Lung (tissue), 12 donors: ENCODE data around the gene BTBD2. TPM values are rescaled to one million over a fixed set of nuclear protein-coding genes. Genes with fewer than 3 reads are reported as not detected.

Experiments
- ATAC-seq: fragments of 200-7000 bp; cut with Tn5 transposase; one replicate; pipeline ENCODE4 v1.9.1; 2020; ENCODE audit warnings: moderate number of reproducible peaks; ENCODE audit not compliant: insufficient read depth, low FRiP score
- DNase-seq, 3 donors: peaks; one replicate each; pipeline ENCODE4 v3.0.0-alpha.2; 2013 to 2017
- H3K27ac ChIP-seq, 2 donors: one replicate each; pipeline ENCODE4 v1.5.1; 2013; ENCODE audit warnings: mild to moderate bottlenecking in 2 of 2, moderate library complexity in 2 of 2, control low read depth in 1 of 2, inconsistent platforms in 1 of 2, low read depth in 1 of 2, low read length in 1 of 2
- H3K27me3 ChIP-seq, 3 donors: one replicate each; pipeline ENCODE4 v1.5.1; 2013; ENCODE audit warnings: low read length in 2 of 3; ENCODE audit not compliant: control insufficient read depth in 3 of 3, insufficient read depth in 3 of 3
- H3K36me3 ChIP-seq, 4 donors: one replicate each; pipeline ENCODE4 v1.5.1; 2013; ENCODE audit warnings: low read length in 4 of 4, mild to moderate bottlenecking in 1 of 4, moderate library complexity in 1 of 4; ENCODE audit not compliant: control insufficient read depth in 4 of 4, insufficient read depth in 4 of 4
- H3K4me1 ChIP-seq, 5 donors: one replicate each; pipeline ENCODE4 v1.5.1; 2013; ENCODE audit warnings: low read length in 5 of 5, mild to moderate bottlenecking in 2 of 5, moderate library complexity in 1 of 5; ENCODE audit not compliant: control insufficient read depth in 5 of 5, insufficient read depth in 5 of 5
- H3K4me3 ChIP-seq: one replicate; pipeline ENCODE4 v1.5.1; 2013; ENCODE audit warnings: mild to moderate bottlenecking, control low read depth, moderate library complexity
- H3K9ac ChIP-seq, 2 donors: one replicate each; pipeline ENCODE4 v1.5.1; 2013; ENCODE audit warnings: low read length in 2 of 2, control low read depth in 1 of 2; ENCODE audit not compliant: insufficient read depth in 1 of 2
- H3K9me3 ChIP-seq, 4 donors: one replicate each; pipeline ENCODE4 v1.5.1; 2013; ENCODE audit warnings: low read length in 3 of 4, mild to moderate bottlenecking in 1 of 4, moderate library complexity in 1 of 4; ENCODE audit not compliant: control insufficient read depth in 4 of 4, insufficient read depth in 3 of 4
- WGBS, 2 donors: extraction: QIAGEN DNeasy Blood & Tissue Kit; methylation state at CpG; one replicate each; pipeline ENCODE4 v1.1.7; 2013; 5-methylcytosine and 5-hydroxymethylcytosine counted together
- polyA plus RNA-seq, 2 donors: library from polyadenylated mRNA; stranded (reverse); fragments of 200-250 nt; gene quantifications; one replicate each; pipeline ENCODE4 v1.2.1, GENCODE V29; 2013
- total RNA-seq, 2 donors: library from RNA; depleted of rRNA in 1 of 2; stranded (reverse); fragments of >200 nt in 1 of 2; gene quantifications; one replicate each; pipeline ENCODE4 v1.2.1, GENCODE V29; 2014 to 2021
- TF ChIP-seq, protein P1 (sequence below): IDR thresholded peaks from 2 replicates; pipeline ENCODE4 v1.5.1; 2012; ENCODE audit warnings: mild to moderate bottlenecking; ENCODE audit errors: control extremely low read depth, extremely low read depth
- donor health status: control.
- donor health status: control.
- donor health status: Bipolar disorder and iron deficiency.
- donor health status: healthy.
- donor health status: DM: yes; HTN: yes; CAD: no.

The BTBD2 gene
- total and polyA plus RNA-seq, 4 donors, result 35.5 to 62.3 (median 44.8) TPM

DNA sequence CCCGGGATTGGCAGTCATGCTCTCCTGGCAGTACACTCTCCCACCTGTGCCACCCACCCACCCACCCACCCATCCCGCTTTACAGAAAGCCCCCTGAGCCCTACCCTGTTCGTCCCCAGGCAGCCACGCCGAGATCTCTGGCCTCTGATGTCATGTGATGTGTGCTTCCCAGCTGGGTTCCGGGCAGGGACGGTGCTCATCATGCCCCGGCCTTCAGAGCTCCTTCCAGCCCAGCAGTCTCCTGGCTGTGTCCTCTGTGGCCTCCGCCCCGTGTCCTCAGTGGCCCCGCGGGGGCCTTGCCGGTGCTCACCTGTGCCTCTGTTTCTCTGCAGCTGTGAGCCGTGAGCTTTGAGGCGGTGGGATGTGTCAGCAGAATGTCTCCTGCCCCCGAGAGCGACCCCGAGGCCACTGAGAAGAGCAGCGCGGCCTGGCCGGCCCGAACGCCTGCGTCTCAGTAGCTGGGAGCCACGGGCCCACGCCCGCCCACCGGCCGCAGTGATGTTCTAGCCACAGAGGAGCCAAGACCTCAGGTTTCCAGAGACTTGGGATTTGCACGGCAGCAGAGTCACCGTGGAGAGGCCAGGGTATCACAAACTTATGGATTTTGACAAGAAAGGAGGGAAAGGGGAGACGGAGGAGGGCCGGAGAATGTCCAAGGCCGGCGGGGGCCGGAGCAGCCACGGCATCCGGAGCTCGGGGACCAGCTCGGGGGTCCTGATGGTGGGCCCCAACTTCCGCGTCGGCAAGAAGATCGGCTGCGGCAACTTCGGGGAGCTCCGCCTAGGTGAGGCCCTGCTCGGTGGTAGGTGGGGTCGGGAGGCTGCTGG is 46.1 kb downstream of the BTBD2 start:
- TF ChIP-seq, protein P1, sequence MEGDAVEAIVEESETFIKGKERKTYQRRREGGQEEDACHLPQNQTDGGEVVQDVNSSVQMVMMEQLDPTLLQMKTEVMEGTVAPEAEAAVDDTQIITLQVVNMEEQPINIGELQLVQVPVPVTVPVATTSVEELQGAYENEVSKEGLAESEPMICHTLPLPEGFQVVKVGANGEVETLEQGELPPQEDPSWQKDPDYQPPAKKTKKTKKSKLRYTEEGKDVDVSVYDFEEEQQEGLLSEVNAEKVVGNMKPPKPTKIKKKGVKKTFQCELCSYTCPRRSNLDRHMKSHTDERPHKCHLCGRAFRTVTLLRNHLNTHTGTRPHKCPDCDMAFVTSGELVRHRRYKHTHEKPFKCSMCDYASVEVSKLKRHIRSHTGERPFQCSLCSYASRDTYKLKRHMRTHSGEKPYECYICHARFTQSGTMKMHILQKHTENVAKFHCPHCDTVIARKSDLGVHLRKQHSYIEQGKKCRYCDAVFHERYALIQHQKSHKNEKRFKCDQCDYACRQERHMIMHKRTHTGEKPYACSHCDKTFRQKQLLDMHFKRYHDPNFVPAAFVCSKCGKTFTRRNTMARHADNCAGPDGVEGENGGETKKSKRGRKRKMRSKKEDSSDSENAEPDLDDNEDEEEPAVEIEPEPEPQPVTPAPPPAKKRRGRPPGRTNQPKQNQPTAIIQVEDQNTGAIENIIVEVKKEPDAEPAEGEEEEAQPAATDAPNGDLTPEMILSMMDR, result no peak
- DNase-seq (no peak), ATAC-seq (no peak)
- H3K27me3 ChIP-seq, result no peaks in the 10 kb centered on the region
- H3K9ac ChIP-seq, result no peak overlapping the region
- H3K9me3 ChIP-seq, result no peaks in the 10 kb centered on the region
- H3K4me3 ChIP-seq, result no peak overlapping the region
- H3K36me3 ChIP-seq, result peaks cover 0 to 30% (median 4%) of the 10 kb centered on the region in 4 donors
- H3K4me1 ChIP-seq, result peaks cover 0 to 6% (median 0%) of the 10 kb centered on the region in 5 donors
- 95 to 96% methylated on average over 49 of the region's 49 CpGs for WGBS, 2 donors
- no peak overlapping the region for H3K27ac ChIP-seq

DNA sequence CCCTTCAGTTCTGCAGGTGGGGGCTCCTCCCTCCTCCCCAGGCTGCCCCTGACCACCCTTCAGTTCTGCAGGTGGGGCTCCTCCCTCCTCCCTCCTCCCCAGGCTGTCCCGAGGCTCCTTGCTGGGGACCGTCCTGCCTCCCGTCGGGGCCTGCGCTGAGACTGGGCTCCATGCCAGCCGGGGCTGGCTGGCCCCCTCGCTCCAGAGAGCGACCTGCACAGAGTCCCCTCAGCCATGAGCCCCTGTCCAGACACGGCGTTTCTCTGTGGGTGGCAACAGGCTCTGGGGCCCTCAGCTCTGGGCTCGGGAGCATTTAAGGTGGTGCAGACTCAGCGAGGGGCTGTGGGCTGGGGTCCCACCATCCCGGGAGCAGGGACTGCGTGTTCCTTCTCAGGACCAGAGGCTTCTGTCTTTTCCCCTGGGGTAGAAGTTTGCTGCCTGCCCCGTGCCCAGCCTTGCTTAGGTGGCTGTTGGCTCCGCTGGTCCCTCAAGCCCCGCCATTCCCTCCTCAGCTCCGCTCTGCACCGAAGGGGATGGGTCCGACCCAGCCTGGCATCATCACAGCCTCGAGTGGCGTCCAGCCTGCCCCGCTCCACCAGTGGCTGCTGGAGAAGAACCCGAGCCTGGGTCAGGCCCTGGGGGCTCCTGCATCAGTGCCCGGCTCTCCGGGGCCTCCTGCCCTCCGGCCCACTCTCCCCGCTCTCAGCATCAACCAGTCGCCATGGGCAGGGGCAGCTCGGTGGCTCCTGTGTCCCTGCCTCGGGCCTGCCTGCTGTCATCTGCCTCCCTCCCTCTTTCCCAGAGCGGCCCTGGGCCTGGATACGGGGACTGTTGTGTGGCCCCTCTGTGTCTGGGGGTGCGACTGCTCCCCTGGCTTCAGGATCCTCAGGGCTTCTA is 47.0 kb downstream of the BTBD2 start:
- 83 to 88% methylated on average over 33 to 34 of the region's 34 CpGs for WGBS, 2 donors
- TF ChIP-seq, protein P1, result no peak
- no peak overlapping the region for H3K4me3 ChIP-seq
- DNase-seq (peak; percentile 39 to 69 (median 63)), ATAC-seq (no peak)
- H3K27me3 ChIP-seq, result no peaks in the 10 kb centered on the region
- no peak overlapping the region for H3K27ac ChIP-seq
- no peaks in the 10 kb centered on the region for H3K9me3 ChIP-seq
- H3K4me1 ChIP-seq, result peaks cover 0 to 6% (median 0%) of the 10 kb centered on the region in 5 donors
- peaks cover 0 to 28% (median 4%) of the 10 kb centered on the region in 4 donors for H3K36me3 ChIP-seq
- no peak overlapping the region for H3K9ac ChIP-seq

DNA sequence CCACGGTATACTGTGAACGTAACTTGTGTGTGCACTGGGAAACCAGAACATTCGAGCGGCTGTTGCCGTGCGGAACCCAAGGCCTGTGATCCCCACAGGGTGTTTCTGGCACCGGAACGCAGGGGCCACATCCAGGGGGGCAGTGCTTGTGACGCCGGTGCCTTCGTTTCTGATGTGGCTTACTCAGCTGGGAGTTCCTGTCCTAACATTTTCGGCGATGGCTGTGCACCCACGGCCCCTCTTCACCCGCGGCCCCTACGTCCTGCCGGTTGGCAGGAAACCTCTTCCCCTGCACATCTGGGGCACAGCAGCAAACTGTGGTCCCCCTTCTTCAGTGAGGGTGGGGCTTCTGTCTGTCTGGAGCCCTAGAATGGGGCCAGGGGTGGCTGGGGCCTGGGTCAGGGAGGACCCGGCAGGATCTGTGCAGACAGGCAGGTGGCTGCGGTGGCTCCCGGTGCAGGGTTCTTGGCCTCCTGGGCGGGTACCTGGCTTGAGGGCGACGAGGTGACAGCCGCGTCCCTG is 48.4 kb downstream of the BTBD2 start:
- no peak for DNase-seq
- no peak overlapping the region for H3K27ac ChIP-seq
- H3K9ac ChIP-seq, result no peak overlapping the region
- H3K9me3 ChIP-seq, result no peaks in the 10 kb centered on the region
- H3K36me3 ChIP-seq, result peaks cover 0 to 31% (median 8%) of the 10 kb centered on the region in 4 donors
- TF ChIP-seq, protein P1, result no peak
- H3K4me1 ChIP-seq, result peaks cover 0 to 6% (median 0%) of the 10 kb centered on the region in 5 donors
- H3K4me3 ChIP-seq, result no peak overlapping the region
- no peak for ATAC-seq
- no peaks in the 10 kb centered on the region for H3K27me3 ChIP-seq
- WGBS, 2 donors, result 73 to 83% methylated on average over 26 of the region's 26 CpGs
